Thymus (tissue), 11 donors: Measurements from ENCODE around the gene C1orf35. TPM values are rescaled to one million over a fixed set of nuclear protein-coding genes. Genes with fewer than 3 reads are reported as not detected.
"Not testable (repeated sequence)": the region's sequence is repeated elsewhere in the genome, so short reads cannot be mapped to it uniquely, and the experiment has no call there.

Experiments used
- DNase-seq, 9 donors: peaks; one replicate each; pipeline ENCODE4 v3.0.0-alpha.2; 2013; ENCODE audit warnings: low spot score in 9 of 9, low read depth in 6 of 9, missing footprints in 1 of 9
- H3K27ac ChIP-seq, 2 donors: one replicate each; pipeline ENCODE4 v1.5.1; 2013; ENCODE audit warnings: control low read depth in 1 of 2, low read depth in 1 of 2, low read length in 1 of 2, mild to moderate bottlenecking in 1 of 2, moderate library complexity in 1 of 2
- H3K27me3 ChIP-seq, 2 donors: one replicate each; pipeline ENCODE4 v1.5.1; 2013; ENCODE audit warnings: low read length in 1 of 2; ENCODE audit not compliant: control insufficient read depth in 2 of 2, insufficient read depth in 1 of 2
- H3K36me3 ChIP-seq, 2 donors: one replicate each; pipeline ENCODE4 v1.5.1; 2013; ENCODE audit warnings: low read length in 1 of 2, mild to moderate bottlenecking in 1 of 2, moderate library complexity in 1 of 2; ENCODE audit not compliant: control insufficient read depth in 2 of 2, insufficient read depth in 2 of 2
- H3K4me1 ChIP-seq, 2 donors: one replicate each; pipeline ENCODE4 v1.5.1; 2013; ENCODE audit warnings: low read length in 2 of 2; ENCODE audit not compliant: control insufficient read depth in 2 of 2, insufficient read depth in 2 of 2
- H3K4me3 ChIP-seq, 2 donors: one replicate each; pipeline ENCODE4 v1.5.1; 2013; ENCODE audit warnings: low read length in 2 of 2, control low read depth in 1 of 2, mild to moderate bottlenecking in 1 of 2
- H3K9me3 ChIP-seq, 2 donors: one replicate each; pipeline ENCODE4 v1.5.1; 2013; ENCODE audit warnings: low read length in 1 of 2, mild to moderate bottlenecking in 1 of 2; ENCODE audit not compliant: control insufficient read depth in 2 of 2, insufficient read depth in 1 of 2
- WGBS: extraction: QIAGEN DNeasy Blood & Tissue Kit; methylation state at CpG from one replicate; pipeline ENCODE4 v1.1.7; 2013; 5-methylcytosine and 5-hydroxymethylcytosine counted together
- polyA plus RNA-seq: library from polyadenylated mRNA; stranded (reverse); fragments of 200-250 nt; gene quantifications from one replicate; pipeline ENCODE4 v1.2.3, GENCODE V29; 2013
- total RNA-seq: library from RNA; stranded (reverse); fragments of 120-200 nt; gene quantifications from one replicate; pipeline ENCODE4 v1.2.4, GENCODE V29; 2013
- donor health status: healthy.

The C1orf35 gene
- total and polyA plus RNA-seq, 2 donors, result 17.5 to 26.1 TPM

GRCh38 chr1:228114827-228115226, 11.7 kb upstream of the C1orf35 start:
- no peak overlapping the region for H3K4me3 ChIP-seq
- no peaks in the 10 kb centered on the region for H3K27me3 ChIP-seq
- DNase-seq, result no peak
- WGBS, result 93% methylated on average over 3 of the region's 3 CpGs
- no peaks in the 10 kb centered on the region for H3K36me3 ChIP-seq
- H3K9me3 ChIP-seq, result peaks cover 0 to 5% of the 10 kb centered on the region in 2 donors
- no peak overlapping the region for H3K27ac ChIP-seq
- peaks cover 4 to 5% of the 10 kb centered on the region in 2 donors for H3K4me1 ChIP-seq

GRCh38 chr1:228112617-228113016, 9.5 kb upstream of the C1orf35 start:
- no peak overlapping the region for H3K27ac ChIP-seq
- H3K9me3 ChIP-seq, result peaks cover 0 to 3% of the 10 kb centered on the region in 2 donors
- peaks cover 3% of the 10 kb centered on the region in 2 donors for H3K36me3 ChIP-seq
- H3K4me3 ChIP-seq, result no peak overlapping the region
- DNase-seq, result no peak
- WGBS, result 93% methylated on average over 1 of the region's 1 CpG
- H3K4me1 ChIP-seq, result peaks cover 9 to 19% of the 10 kb centered on the region in 2 donors
- no peaks in the 10 kb centered on the region for H3K27me3 ChIP-seq

- no peak overlapping the region for H3K27ac ChIP-seq
- no peak for DNase-seq
- peaks cover 9 to 19% of the 10 kb centered on the region in 2 donors for H3K4me1 ChIP-seq
- 93% methylated on average over 7 of the region's 7 CpGs for WGBS
- peaks cover 6 to 7% of the 10 kb centered on the region in 2 donors for H3K36me3 ChIP-seq
- H3K9me3 ChIP-seq, result peaks cover 0 to 3% of the 10 kb centered on the region in 2 donors
- no peak overlapping the region for H3K4me3 ChIP-seq
- H3K27me3 ChIP-seq, result no peaks in the 10 kb centered on the region
Observed at GRCh38 chr1:228112167-228112566, 9.0 kb upstream of the C1orf35 start.

GRCh38 chr1:228111315-228111714, 8.2 kb upstream of the C1orf35 start:
- not testable (repeated sequence) for H3K4me3 ChIP-seq, H3K9me3 ChIP-seq, H3K27ac ChIP-seq, H3K27me3 ChIP-seq, DNase-seq
- peaks cover 9 to 19% of the 10 kb centered on the region in 2 donors for H3K4me1 ChIP-seq
- WGBS, result 97% methylated on average over 6 of the region's 6 CpGs
- peaks cover 10 to 14% of the 10 kb centered on the region in 2 donors for H3K36me3 ChIP-seq

- DNase-seq, result no peak
- WGBS, result 97% methylated on average over 7 of the region's 7 CpGs
- Histone ChIP-seq H3K27me3 (no peaks in the 10 kb centered on the region), H3K27ac (no peak overlapping the region), H3K4me1 (peaks cover 9 to 19% of the 10 kb centered on the region in 2 donors), H3K9me3 (peaks cover 0 to 3% of the 10 kb centered on the region in 2 donors), H3K4me3 (no peak overlapping the region), H3K36me3 (peaks cover 17 to 20% of the 10 kb centered on the region in 2 donors)
Observed at GRCh38 chr1:228110556-228110955, 7.4 kb upstream of the C1orf35 start.

- peak in 1 of 9 donors; percentile 21 for DNase-seq
- peak overlapping the region; percentile 86 to 88 for H3K4me3 ChIP-seq
- 49% methylated on average over 15 of the region's 15 CpGs for WGBS
Observed at GRCh38 chr1:228109962-228110488, 6.9 kb upstream of the C1orf35 start.

GRCh38 chr1:228109073-228109961, 6.2 kb upstream of the C1orf35 start, which contains the start of gene MRPL55:
TSS of gene MRPL55 (minus strand) at chr1:228109299. CDS start at chr1:228108260, 1,039 bp downstream.
- no peaks in the 10 kb centered on the region for H3K27me3 ChIP-seq
- H3K27ac ChIP-seq, result peak within 1 kb of the TSS; percentile 72 to 90
- H3K36me3 ChIP-seq, result peaks cover 17 to 20% of the 10 kb centered on the region in 2 donors
- peak within 1 kb of the TSS; percentile 86 to 88 for H3K4me3 ChIP-seq
- H3K9me3 ChIP-seq, result peaks cover 0 to 3% of the 10 kb centered on the region in 2 donors
- DNase-seq, result peak; percentile 91 to 98 (median 96)
- WGBS, result under 1% methylated on average over 66 of the region's 66 CpGs
- peaks cover 9 to 20% of the 10 kb centered on the region in 2 donors for H3K4me1 ChIP-seq

More at GRCh38 chr1:228109962-228110488, 6.9 kb upstream of the C1orf35 start:
- peak overlapping the region in 1 of 2 donors; percentile 89 for H3K27ac ChIP-seq
- H3K9me3 ChIP-seq, result peaks cover 0 to 3% of the 10 kb centered on the region in 2 donors
- H3K27me3 ChIP-seq, result no peaks in the 10 kb centered on the region
- H3K36me3 ChIP-seq, result peaks cover 17 to 20% of the 10 kb centered on the region in 2 donors
- H3K4me1 ChIP-seq, result peaks cover 9 to 19% of the 10 kb centered on the region in 2 donors

- Histone ChIP-seq H3K4me1 (peaks cover 11 to 26% of the 10 kb centered on the region in 2 donors), H3K27me3 (no peaks in the 10 kb centered on the region), H3K4me3 (peak overlapping the region; percentile 86 to 88), H3K9me3 (peaks cover 0 to 5% of the 10 kb centered on the region in 2 donors), H3K36me3 (peaks cover 17 to 20% of the 10 kb centered on the region in 2 donors), H3K27ac (peak overlapping the region; percentile 72 to 90)
- DNase-seq, result no peak
- WGBS, result 6% methylated on average over 8 of the region's 8 CpGs
Observed at GRCh38 chr1:228108742-228109072, 5.6 kb upstream of the C1orf35 start.
